PC-3 (cell line): Measurements from ENCODE around the gene AGBL1. TPM values are rescaled to one million over a fixed set of nuclear protein-coding genes. Genes with fewer than 3 reads are reported as not detected.

Source experiments
- ATAC-seq: fragments of 200-7000 bp; cut with Tn5 transposase; 2 replicates; pipeline ENCODE4 v1.9.1; 2020; ENCODE audit warnings: mild to moderate bottlenecking, moderate library complexity
- BruUV-seq: library from RNA; stranded (reverse); fragments of 400-500 nt; replicated peaks from 2 replicates; lab custom pipeline; 2021; lab: Mats Ljungman, UMichigan
- CTCF ChIA-PET: fragments of 300-600 bp; sonication (Branson Sonifier 250); formaldehyde crosslinking; loops from one replicate; lab custom pipeline; 2022; ENCODE audit warnings: antibody characterized with exemption; lab: Charles Lee
- POLR2A ChIA-PET: fragments of 300-600 bp; sonication (Branson Sonifier 250); formaldehyde crosslinking; loops from one replicate; lab custom pipeline; 2022; ENCODE audit warnings: antibody characterized with exemption; ENCODE audit not compliant: unreplicated experiment; lab: Charles Lee
- DNase-seq: peaks from one replicate; pipeline ENCODE4 v3.0.0-alpha.2; 2015
- H2AFZ ChIP-seq: fragments of 300-600 bp; sonication (generic); 2 replicates; pipeline ENCODE4 v1.6.0; 2016; ENCODE audit warnings: antibody characterized with exemption, low read length
- H3F3A ChIP-seq: fragments of 300-600 bp; sonication (generic); one replicate; pipeline ENCODE4 v1.6.0; 2017; ENCODE audit warnings: antibody characterized with exemption, low read length, control low read depth, mild to moderate bottlenecking; ENCODE audit not compliant: unreplicated experiment
- H3K27ac ChIP-seq: fragments of 300-600 bp; sonication (generic); 2 replicates; pipeline ENCODE4 v1.5.1; 2016; ENCODE audit warnings: mild to moderate bottlenecking, low read length
- H3K27me3 ChIP-seq: fragments of 300-600 bp; sonication (generic); 2 replicates; pipeline ENCODE4 v1.6.1; 2016; ENCODE audit warnings: low read length, mixed read lengths
- H3K36me3 ChIP-seq: fragments of 300-600 bp; sonication (generic); 2 replicates; pipeline ENCODE4 v1.6.1; 2016; ENCODE audit warnings: low read depth, mixed run types, low read length, mixed read lengths
- H3K4me1 ChIP-seq: fragments of 300-600 bp; sonication (generic); 2 replicates; pipeline ENCODE4 v1.5.1; 2016; ENCODE audit warnings: low read length; ENCODE audit not compliant: insufficient read depth
- H3K4me2 ChIP-seq: fragments of 300-600 bp; sonication (generic); 2 replicates; pipeline ENCODE4 v1.6.0; 2016; ENCODE audit warnings: low read length
- H3K4me3 ChIP-seq: fragments of 300-600 bp; sonication (generic); 2 replicates; pipeline ENCODE4 v1.5.1; 2016; ENCODE audit warnings: mild to moderate bottlenecking, low read length, mixed read lengths
- H3K79me2 ChIP-seq: fragments of 300-600 bp; sonication (generic); 2 replicates; pipeline ENCODE4 v1.6.1; 2017; ENCODE audit warnings: low read length, mixed read lengths
- H3K9ac ChIP-seq: fragments of 300-600 bp; sonication (generic); 2 replicates; pipeline ENCODE4 v1.6.0; 2016; ENCODE audit warnings: mild to moderate bottlenecking, low read length
- H3K9me2 ChIP-seq: fragments of 300-600 bp; sonication (generic); replicated peaks from 2 replicates; pipeline ENCODE4 v1.6.1; 2016; ENCODE audit warnings: mixed run types, low read length, mixed read lengths
- H3K9me3 ChIP-seq: fragments of 300-600 bp; sonication (generic); 2 replicates; pipeline ENCODE4 v1.6.1; 2016; ENCODE audit warnings: low read length, mixed read lengths
- H4K20me1 ChIP-seq: fragments of 300-600 bp; sonication (generic); 2 replicates; pipeline ENCODE4 v1.6.1; 2016; ENCODE audit warnings: low read length, mixed read lengths
- CTCF ChIP-seq: fragments of 300-600 bp; sonication (generic); conservative IDR thresholded peaks from 2 replicates; pipeline ENCODE4 v1.5.1; 2017; ENCODE audit warnings: antibody characterized with exemption, low read depth, mild to moderate bottlenecking, low read length
- EZH2 ChIP-seq: fragments of 300-600 bp; sonication (generic); IDR thresholded peaks from one replicate; pipeline ENCODE4 v1.6.1; 2017; ENCODE audit warnings: antibody characterized with exemption, mild to moderate bottlenecking, low read length; ENCODE audit not compliant: unreplicated experiment
- EZH2phosphoT487 ChIP-seq: fragments of 300-600 bp; sonication (generic); IDR thresholded peaks from 2 replicates; pipeline ENCODE4 v1.6.1; 2018; ENCODE audit warnings: mild to moderate bottlenecking, antibody characterized with exemption, low read length, borderline replicate concordance
- intact Hi-C: fragments of 100-400 bp; cut with micrococcal nuclease; formaldehyde crosslinking; loops from 2 replicates; pipeline ENCODE4 v1.9.0; 2023
- total RNA-seq: library from RNA; depleted of rRNA; stranded (reverse); fragments of >200 nt; gene quantifications from 2 replicates; pipeline ENCODE4 v1.2.3, GENCODE V29; 2014

AGBL1 gene
- total RNA-seq, 1 experiment from 2014 or later = not detected

GRCh38 chr15:86082619-86083380, 3.1 kb downstream of the AGBL1 start:
- no peaks in the 10 kb centered on the region for H4K20me1 ChIP-seq
- H2AFZ ChIP-seq = no peak overlapping the region
- H3K9me3 ChIP-seq = no peaks in the 10 kb centered on the region
- no peaks in the 10 kb centered on the region for H3K79me2 ChIP-seq
- no peak for TF ChIP-seq EZH2phosphoT487
- TF ChIP-seq CTCF = no peak
- no peak for TF ChIP-seq EZH2
- H3K27ac ChIP-seq = no peak overlapping the region
- ChIA-PET POLR2A (no interaction called here), CTCF (no interaction called here)
- H3K9ac ChIP-seq = no peak overlapping the region
- intact Hi-C loops = no loop called here
- no TSS peak for BruUV-seq
- no peaks in the 10 kb centered on the region for H3F3A ChIP-seq
- H3K36me3 ChIP-seq = no peaks in the 10 kb centered on the region
- DNase-seq = no peak
- no peak for ATAC-seq
- no peak overlapping the region for H3K4me2 ChIP-seq
- H3K9me2 ChIP-seq = no peaks in the 10 kb centered on the region
- H3K27me3 ChIP-seq = peaks cover 30% of the 10 kb centered on the region; the same call in 1 of the 2 replicates
- H3K4me1 ChIP-seq = no peaks in the 10 kb centered on the region
- no peak overlapping the region for H3K4me3 ChIP-seq

GRCh38 chr15:86087808-86088207, 8.1 kb downstream of the AGBL1 start:
- Histone ChIP-seq H3K79me2 (no peaks in the 10 kb centered on the region), H2AFZ (no peak overlapping the region), H3K9me3 (no peaks in the 10 kb centered on the region), H3K27me3 (no peaks in the 10 kb centered on the region), H3K9ac (no peak overlapping the region), H3K4me1 (no peaks in the 10 kb centered on the region), H3K9me2 (no peaks in the 10 kb centered on the region), H3K36me3 (no peaks in the 10 kb centered on the region), H3K27ac (no peak overlapping the region), H3F3A (no peaks in the 10 kb centered on the region), H4K20me1 (no peaks in the 10 kb centered on the region), H3K4me2 (no peak overlapping the region), H3K4me3 (no peak overlapping the region)
- ChIA-PET CTCF (no interaction called here), POLR2A (no interaction called here)
- DNase-seq (no peak), ATAC-seq (no peak)
- no TSS peak for BruUV-seq
- intact Hi-C loops = no loop called here
- TF ChIP-seq EZH2phosphoT487 (no peak), CTCF (no peak), EZH2 (no peak)

GRCh38 chr15:86089422-86089821, 9.8 kb downstream of the AGBL1 start:
- intact Hi-C loops = no loop called here
- H3K9me2 ChIP-seq = no peaks in the 10 kb centered on the region
- H3K27ac ChIP-seq = no peak overlapping the region
- no peak overlapping the region for H3K9ac ChIP-seq
- no peaks in the 10 kb centered on the region for H3K9me3 ChIP-seq
- no peaks in the 10 kb centered on the region for H3K27me3 ChIP-seq
- H4K20me1 ChIP-seq = no peaks in the 10 kb centered on the region
- no peak overlapping the region for H3K4me2 ChIP-seq
- H2AFZ ChIP-seq = no peak overlapping the region
- no TSS peak for BruUV-seq
- ATAC-seq (no peak), DNase-seq (no peak)
- H3F3A ChIP-seq = no peaks in the 10 kb centered on the region
- no peaks in the 10 kb centered on the region for H3K79me2 ChIP-seq
- CTCF ChIA-PET = no interaction called here
- H3K36me3 ChIP-seq = no peaks in the 10 kb centered on the region
- no peaks in the 10 kb centered on the region for H3K4me1 ChIP-seq
- H3K4me3 ChIP-seq = no peak overlapping the region
- POLR2A ChIA-PET = no interaction called here
- TF ChIP-seq CTCF = no peak
- no peak for TF ChIP-seq EZH2phosphoT487
